GM23338 (cell line): Measurements from ENCODE around the gene SCNN1G.

Source experiments
- CREB1 ChIP-seq: fragments of 250-450 bp; sonication (Bioruptor Pico); IDR thresholded peaks from 2 replicates; pipeline ENCODE4 v1.5.0; 2020; ENCODE audit warnings: low read depth, mild to moderate bottlenecking, moderate library complexity
- CTCF ChIP-seq, 2 experiments: fragments of 200-600 bp in 1 of 2; sonication (generic) in 1 of 2; conservative IDR thresholded peaks; 2 replicates each; pipeline versions ENCODE4 v1.5.1 to v1.6.1; 2016 to 2017; ENCODE audit warnings: antibody characterized with exemption in 2 of 2, low read depth in 2 of 2, mild to moderate bottlenecking in 2 of 2, moderate library complexity in 1 of 2
- ETS1 ChIP-seq: IDR thresholded peaks from 2 replicates; pipeline ENCODE4 v1.6.1; 2016; ENCODE audit warnings: antibody characterized with exemption
- EZH2 ChIP-seq: fragments of 200-600 bp; sonication (generic); IDR thresholded peaks from one replicate; pipeline ENCODE4 v1.8.0; 2017; ENCODE audit warnings: antibody characterized with exemption, mild to moderate bottlenecking, low read depth; ENCODE audit not compliant: unreplicated experiment
- EZH2phosphoT487 ChIP-seq: fragments of 200-600 bp; sonication (generic); IDR thresholded peaks from one replicate; pipeline ENCODE4 v1.8.1; 2018; ENCODE audit warnings: antibody characterized with exemption; ENCODE audit not compliant: unreplicated experiment
- JUNB ChIP-seq: IDR thresholded peaks from one replicate; pipeline ENCODE4 v1.6.1; 2016; ENCODE audit warnings: antibody characterized with exemption; ENCODE audit not compliant: unreplicated experiment
- POLR2AphosphoS5 ChIP-seq: IDR thresholded peaks from 2 replicates; pipeline ENCODE4 v1.6.1; 2016; ENCODE audit warnings: antibody characterized with exemption, low read depth
- REST ChIP-seq: IDR thresholded peaks from one replicate; pipeline ENCODE4 v1.6.1; 2018; ENCODE audit warnings: antibody characterized with exemption; ENCODE audit not compliant: unreplicated experiment
- ZNF114 ChIP-seq: fragments of 250-450 bp; sonication (Bioruptor Pico); IDR thresholded peaks from 2 replicates; pipeline ENCODE4 v1.5.0; 2020; ENCODE audit warnings: mild to moderate bottlenecking, moderate library complexity
- ZNF462 ChIP-seq: fragments of 250-450 bp; sonication (Bioruptor Pico); IDR thresholded peaks from 2 replicates; pipeline ENCODE4 v1.5.0; 2020; ENCODE audit warnings: mild to moderate bottlenecking, moderate library complexity

- TF ChIP-seq CTCF (conservative IDR thresholded peaks at IDR 0.05; ENCODE audit: low read depth in 2 of 2): no peak
- TF ChIP-seq ETS1: no peak
- no peak for TF ChIP-seq POLR2AphosphoS5
- no peak for TF ChIP-seq CREB1 (CRISPR knock-in tag)
- TF ChIP-seq EZH2: no peak
- no peak for TF ChIP-seq JUNB
- TF ChIP-seq REST: no peak
- no peak for TF ChIP-seq EZH2phosphoT487
- no peak for TF ChIP-seq ZNF114 (CRISPR knock-in tag)
- TF ChIP-seq ZNF462: no peak
Measured at GRCh38 chr16:23156110-23156509, 26.4 kb upstream of the SCNN1G start.
